AG10803 (cell line): ENCODE results near the gene COL25A1.

Experiments used
- DNase-seq: peaks from one replicate; pipeline ENCODE4 v3.0.0; 2010; ENCODE audit warnings: low read depth
- H3K4me3 ChIP-seq: 2 replicates; pipeline ENCODE4 v1.5.1; 2011; ENCODE audit warnings: mild to moderate bottlenecking, low read length, control low read depth
- TF ChIP-seq, protein P1 (sequence below): conservative IDR thresholded peaks from 2 replicates; pipeline ENCODE4 v1.5.1; 2011; ENCODE audit warnings: mild to moderate bottlenecking, low read length, control low read depth, inconsistent platforms

The COL25A1 gene

DNA sequence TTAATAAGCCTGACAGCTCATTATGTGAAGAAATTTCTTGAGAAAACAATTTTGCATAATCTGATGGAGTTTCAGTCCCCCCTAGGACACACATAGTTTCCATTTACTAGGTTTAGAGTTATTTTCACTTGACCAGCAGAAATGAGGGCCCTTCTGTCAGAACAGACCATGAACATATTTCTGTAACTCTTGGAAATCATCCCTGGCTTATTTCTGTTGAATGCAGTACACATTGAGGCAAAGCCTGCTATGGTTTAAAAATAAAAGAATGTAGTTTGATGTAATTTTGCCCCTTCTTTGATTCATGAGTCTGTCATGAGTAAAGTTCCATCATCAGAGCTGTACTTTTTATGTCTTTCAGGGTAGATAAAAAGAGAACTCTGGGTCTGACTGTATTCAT, 435.0 kb downstream of the COL25A1 start:
- H3K4me3 ChIP-seq, result no peak overlapping the region
- TF ChIP-seq, protein P1, sequence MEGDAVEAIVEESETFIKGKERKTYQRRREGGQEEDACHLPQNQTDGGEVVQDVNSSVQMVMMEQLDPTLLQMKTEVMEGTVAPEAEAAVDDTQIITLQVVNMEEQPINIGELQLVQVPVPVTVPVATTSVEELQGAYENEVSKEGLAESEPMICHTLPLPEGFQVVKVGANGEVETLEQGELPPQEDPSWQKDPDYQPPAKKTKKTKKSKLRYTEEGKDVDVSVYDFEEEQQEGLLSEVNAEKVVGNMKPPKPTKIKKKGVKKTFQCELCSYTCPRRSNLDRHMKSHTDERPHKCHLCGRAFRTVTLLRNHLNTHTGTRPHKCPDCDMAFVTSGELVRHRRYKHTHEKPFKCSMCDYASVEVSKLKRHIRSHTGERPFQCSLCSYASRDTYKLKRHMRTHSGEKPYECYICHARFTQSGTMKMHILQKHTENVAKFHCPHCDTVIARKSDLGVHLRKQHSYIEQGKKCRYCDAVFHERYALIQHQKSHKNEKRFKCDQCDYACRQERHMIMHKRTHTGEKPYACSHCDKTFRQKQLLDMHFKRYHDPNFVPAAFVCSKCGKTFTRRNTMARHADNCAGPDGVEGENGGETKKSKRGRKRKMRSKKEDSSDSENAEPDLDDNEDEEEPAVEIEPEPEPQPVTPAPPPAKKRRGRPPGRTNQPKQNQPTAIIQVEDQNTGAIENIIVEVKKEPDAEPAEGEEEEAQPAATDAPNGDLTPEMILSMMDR, result no peak
- DNase-seq, result no peak

GRCh38 chr4:108861334-108861733, 441.1 kb downstream of the COL25A1 start:
- DNase-seq, result no peak
- H3K4me3 ChIP-seq, result no peak overlapping the region
- TF ChIP-seq, protein P1, result no peak

DNA sequence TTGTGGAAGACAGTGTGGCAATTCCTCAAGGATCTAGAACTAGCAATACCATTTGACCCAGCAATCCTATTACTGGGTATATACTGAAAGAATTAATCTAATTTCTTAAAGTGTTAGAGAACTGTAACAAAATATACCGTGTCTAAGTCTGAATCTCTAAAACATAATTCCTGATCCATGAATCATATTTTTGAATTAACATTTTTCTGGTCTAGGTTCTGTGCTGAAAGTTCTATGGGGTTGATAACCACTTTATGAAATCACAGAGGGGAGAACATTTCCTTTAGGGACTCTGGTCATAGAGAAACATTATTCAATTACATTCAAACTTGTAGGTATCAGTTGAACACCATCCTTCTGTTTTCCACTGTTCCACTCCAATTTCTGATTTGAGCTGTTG, 447.7 kb downstream of the COL25A1 start:
- TF ChIP-seq, protein P1, result no peak
- no peak overlapping the region for H3K4me3 ChIP-seq
- peak; percentile 13 for DNase-seq

GRCh38 chr4:108852691-108853090, 449.8 kb downstream of the COL25A1 start:
- DNase-seq, result peak; percentile 37
- H3K4me3 ChIP-seq, result no peak overlapping the region
- TF ChIP-seq, protein P1, result no peak

DNA sequence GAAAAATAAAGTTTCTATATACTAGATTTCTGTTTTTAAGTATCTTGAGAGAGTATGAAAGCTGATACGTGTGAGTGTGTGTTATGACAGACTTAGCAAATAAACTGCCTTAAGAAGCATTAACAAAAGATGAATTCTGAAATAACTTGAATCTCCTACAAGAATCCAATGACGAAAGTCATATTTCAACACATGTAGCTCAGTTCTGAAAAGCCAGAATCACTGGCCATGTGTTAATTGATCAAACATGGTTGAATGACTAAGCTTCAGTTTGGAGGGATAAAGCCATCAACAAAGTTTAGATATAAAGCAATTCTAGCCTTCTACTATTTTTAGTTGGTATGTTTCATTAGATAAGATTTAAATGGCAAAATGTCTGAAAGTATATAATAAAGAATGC, 451.1 kb downstream of the COL25A1 start:
- TF ChIP-seq, protein P1, result no peak
- no peak overlapping the region for H3K4me3 ChIP-seq
- peak; percentile 87 for DNase-seq

GRCh38 chr4:108850219-108850649, 452.2 kb downstream of the COL25A1 start:
- TF ChIP-seq, protein P1, result no peak

DNA sequence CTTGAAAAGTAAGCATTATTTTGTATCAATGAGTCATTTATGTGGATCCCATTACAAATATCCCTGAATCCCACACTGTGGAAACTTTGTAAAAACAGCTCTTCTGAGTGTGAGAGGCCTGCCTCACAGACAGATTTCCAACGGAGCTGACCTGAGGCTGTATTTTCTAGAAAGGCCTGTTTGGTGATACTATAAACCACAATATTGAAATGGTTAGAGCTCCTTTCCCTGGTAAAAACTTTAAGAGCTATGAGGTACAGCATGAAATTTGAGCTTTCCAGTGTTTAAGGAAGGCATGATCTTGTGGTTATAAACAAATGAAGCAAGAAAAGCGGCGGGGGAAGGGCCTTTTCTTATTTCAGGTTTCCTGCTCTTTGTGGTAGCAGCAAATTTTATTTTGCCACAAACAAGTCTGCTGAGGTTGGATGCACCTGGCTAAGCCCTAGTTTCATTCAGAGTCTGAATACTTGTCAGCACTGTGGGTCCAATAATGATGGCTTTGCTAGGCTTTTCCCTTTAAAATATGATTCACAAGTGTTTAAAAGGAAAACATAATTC, 452.8 kb downstream of the COL25A1 start:
- H3K4me3 ChIP-seq, result no peak overlapping the region
- TF ChIP-seq, protein P1, result no peak
- DNase-seq, result peak; percentile 73

More at GRCh38 chr4:108850219-108850649, 452.2 kb downstream of the COL25A1 start:
- no peak overlapping the region for H3K4me3 ChIP-seq
- DNase-seq, result peak; percentile 65
